CD4-positive, alpha-beta memory T cell (primary cell): ENCODE data around the gene USH1G. TPM values are rescaled to one million over a fixed set of nuclear protein-coding genes. Genes with fewer than 3 reads are reported as not detected.

Experiments used
- CTCF ChIA-PET: fragments of 350-600 bp; sonication (Branson Sonifier 250); formaldehyde crosslinking; loops from one replicate; lab custom pipeline; 2021; ENCODE audit warnings: inconsistent platforms; ENCODE audit not compliant: partially characterized antibody; lab: Charles Lee
- POLR2A ChIA-PET: fragments of 350-600 bp; sonication (Branson Sonifier 250); formaldehyde crosslinking; loops from one replicate; lab custom pipeline; 2021; ENCODE audit not compliant: partially characterized antibody; lab: Charles Lee
- DNase-seq, 5 donors: peaks; one replicate each; pipeline versions ENCODE4 v3.0.0 to v3.0.0-alpha.2; 2020 to 2022; ENCODE audit warnings: mixed read lengths in 1 of 5
- H3K27ac ChIP-seq: one replicate; pipeline ENCODE4 v1.7.0; 2013; ENCODE audit warnings: low read depth, low read length
- H3K27me3 ChIP-seq: 2 replicates; pipeline ENCODE4 v1.7.0; 2013; ENCODE audit warnings: mild to moderate bottlenecking, low read length, moderate library complexity; ENCODE audit not compliant: insufficient read depth
- H3K36me3 ChIP-seq: 2 replicates; pipeline ENCODE4 v1.7.0; 2013; ENCODE audit warnings: mild to moderate bottlenecking, low read length, moderate library complexity; ENCODE audit not compliant: insufficient read depth
- H3K4me1 ChIP-seq: 2 replicates; pipeline ENCODE4 v1.7.0; 2013; ENCODE audit warnings: mild to moderate bottlenecking, low read length, moderate library complexity; ENCODE audit not compliant: insufficient read depth
- H3K4me3 ChIP-seq, 2 donors: one replicate each; pipeline ENCODE4 v1.7.0; 2013; ENCODE audit warnings: low read length in 2 of 2, mild to moderate bottlenecking in 1 of 2
- H3K9me3 ChIP-seq, 2 donors: one replicate each; pipeline ENCODE4 v1.7.0; 2013; ENCODE audit warnings: low read length in 2 of 2, control low read depth in 1 of 2; ENCODE audit not compliant: control insufficient read depth in 1 of 2
- H3K27ac Mint-ChIP-seq, 7 donors: one replicate each; pipeline ENCODE4 v1.8.0; 2020 to 2021; ENCODE audit warnings: mixed read lengths in 7 of 7, mild to moderate bottlenecking in 6 of 7, inconsistent platforms in 3 of 7, moderate library complexity in 3 of 7
- H3K27me3 Mint-ChIP-seq, 2 donors: one replicate each; pipeline ENCODE4 v1.8.0; 2020 to 2021; ENCODE audit warnings: mixed read lengths in 2 of 2
- H3K36me3 Mint-ChIP-seq, 2 donors: one replicate each; pipeline ENCODE4 v1.8.0; 2020 to 2021; ENCODE audit warnings: mixed read lengths in 2 of 2, inconsistent platforms in 1 of 2, mild to moderate bottlenecking in 1 of 2
- H3K4me1 Mint-ChIP-seq, 4 donors: one replicate each; pipeline ENCODE4 v1.8.0; 2020 to 2021; ENCODE audit warnings: mixed read lengths in 4 of 4, mild to moderate bottlenecking in 1 of 4
- H3K4me3 Mint-ChIP-seq, 8 donors: one replicate each; pipeline ENCODE4 v1.8.0; 2020 to 2021; ENCODE audit warnings: mixed read lengths in 8 of 8, mild to moderate bottlenecking in 7 of 8, moderate library complexity in 6 of 8, inconsistent platforms in 3 of 8
- H3K9me3 Mint-ChIP-seq, 8 donors: one replicate each; pipeline ENCODE4 v1.8.0; 2020 to 2021; ENCODE audit warnings: mixed read lengths in 8 of 8, mild to moderate bottlenecking in 5 of 8, inconsistent platforms in 3 of 8, moderate library complexity in 1 of 8
- intact Hi-C: fragments of 100-400 bp; cut with micrococcal nuclease; formaldehyde crosslinking; loops from one replicate; pipeline ENCODE4 v1.15.1; 2023
- polyA plus RNA-seq, 2 donors: library from polyadenylated mRNA; unstranded; fragments of 300-500 nt; fragmentation: Illumina TruSeq; gene quantifications; one replicate each; pipeline ENCODE4 v1.2.3, GENCODE V29; 2021
- total RNA-seq, 2 experiments: library from RNA; stranded (reverse); gene quantifications; one replicate each; pipeline ENCODE4 v1.2.3, GENCODE V29; 2021

The USH1G gene
- total and polyA plus RNA-seq, 4 experiments from 2014 or later, result not detected

- H3K4me1 Mint-ChIP-seq, result peaks cover 12 to 29% (median 17%) of the 10 kb centered on the region in 4 donors
- peaks cover 0 to 2% (median 0%) of the 10 kb centered on the region in 8 donors for H3K9me3 Mint-ChIP-seq
- Histone ChIP-seq H3K27me3 (no peaks in the 10 kb centered on the region), H3K9me3 (no peaks in the 10 kb centered on the region), H3K4me3 (no peak overlapping the region), H3K4me1 (peaks cover 19% of the 10 kb centered on the region), H3K36me3 (no peaks in the 10 kb centered on the region), H3K27ac (no peak overlapping the region)
- POLR2A ChIA-PET, result no interaction called here
- DNase-seq, result no peak
- intact Hi-C loops, result no loop called here
- no peak overlapping the region for H3K4me3 Mint-ChIP-seq
- peaks cover 0 to 2% of the 10 kb centered on the region in 2 donors for H3K27me3 Mint-ChIP-seq
- peaks cover 0 to 3% of the 10 kb centered on the region in 2 donors for H3K36me3 Mint-ChIP-seq
- CTCF ChIA-PET, result interaction anchor here (0.7 to 3.1 kb wide), 4 partner anchors 8 to 211 kb away, joined by 3 to 12 read pairs (median 6); partner anchors contain the start of gene GRIN2C
- H3K27ac Mint-ChIP-seq, result no peak overlapping the region
Measured at GRCh38 chr17:74868251-74868907, 54.7 kb downstream of the USH1G start.

DNA sequence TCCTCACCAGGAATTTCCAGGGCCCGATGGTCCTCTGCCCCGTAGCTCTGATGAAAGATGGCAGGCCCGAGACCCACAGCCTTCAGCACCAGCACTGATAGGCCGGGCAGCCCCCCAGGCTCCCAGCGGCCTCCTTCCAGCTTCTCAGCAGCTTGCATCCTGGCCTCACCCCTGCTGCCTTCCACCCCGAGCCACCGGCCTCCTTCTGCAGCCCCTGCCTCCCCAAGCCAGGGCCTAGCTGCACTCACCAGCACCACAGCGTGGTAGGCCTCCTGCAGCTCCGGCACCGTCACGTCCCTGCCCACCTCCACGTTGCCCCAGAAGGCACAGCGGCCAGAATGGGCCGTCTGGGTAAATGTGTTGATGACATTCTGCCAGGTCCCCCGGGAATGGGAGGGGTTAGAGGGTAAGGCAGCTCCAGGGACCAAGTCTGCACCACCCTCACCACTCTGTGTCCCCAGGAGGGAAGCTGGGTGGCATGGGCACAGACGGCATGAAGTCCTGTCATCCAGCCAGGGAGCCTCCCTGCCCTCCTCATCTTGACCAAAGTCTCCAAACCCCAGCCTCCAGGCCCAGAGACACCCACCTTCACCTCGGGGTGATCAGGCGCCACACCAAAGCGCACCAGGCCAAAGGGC, 56.7 kb downstream of the USH1G start:
- no peak for DNase-seq
- H3K4me1 Mint-ChIP-seq, result peaks cover 10 to 17% (median 12%) of the 10 kb centered on the region in 4 donors
- POLR2A ChIA-PET, result interaction anchor here (0.8 to 2.5 kb wide), 2 partner anchors 119 to 121 kb away, joined by 3 to 10 read pairs; no protein-coding TSS in a partner anchor
- Histone ChIP-seq H3K27me3 (no peaks in the 10 kb centered on the region), H3K4me1 (peaks cover 13% of the 10 kb centered on the region), H3K4me3 (no peak overlapping the region), H3K9me3 (no peaks in the 10 kb centered on the region), H3K27ac (no peak overlapping the region), H3K36me3 (no peaks in the 10 kb centered on the region)
- no peak overlapping the region for H3K27ac Mint-ChIP-seq
- intact Hi-C loops, result no loop called here
- no peaks in the 10 kb centered on the region for H3K9me3 Mint-ChIP-seq
- H3K4me3 Mint-ChIP-seq, result no peak overlapping the region
- H3K36me3 Mint-ChIP-seq, result peaks cover 0 to 3% of the 10 kb centered on the region in 2 donors
- H3K27me3 Mint-ChIP-seq, result peaks cover 0 to 4% of the 10 kb centered on the region in 2 donors
- CTCF ChIA-PET, result interaction anchor here (0.6 to 7.4 kb wide), 9 partner anchors 9 to 508 kb away, joined by 3 to 127 read pairs (median 10); no protein-coding TSS in a partner anchor

Other genes starting within 250 kb of the USH1G start
- under 1 TPM in 1 of 2 experiments, not detected in 1; 0.23 TPM for gene CD300LF, start 210.3 kb downstream of the USH1G start, total RNA-seq
- not detected for gene CD300LF, start 210.3 kb downstream of the USH1G start, polyA plus RNA-seq
- gene RAB37, start 186.0 kb downstream of the USH1G start, total RNA-seq, result 10 to 100 TPM; 23.2 to 25.9 TPM
- gene RAB37, start 186.0 kb downstream of the USH1G start, polyA plus RNA-seq, result 10 to 100 TPM; 47.8 to 52.3 TPM
- gene NHERF1, start 174.6 kb downstream of the USH1G start, total RNA-seq, result 100 to 1,000 TPM; 202 to 209 TPM
- gene NHERF1, start 174.6 kb downstream of the USH1G start, polyA plus RNA-seq, result 100 to 1,000 TPM; 324 to 448 TPM
- gene NAT9, start 146.9 kb downstream of the USH1G start, total RNA-seq, result 10 to 100 TPM; 60.0 to 70.3 TPM
- 10 to 100 TPM; 11.9 to 19.1 TPM for gene NAT9, start 146.9 kb downstream of the USH1G start, polyA plus RNA-seq
- gene GRIN2C, start 63.4 kb downstream of the USH1G start, total RNA-seq, result under 1 TPM in 1 of 2 experiments, not detected in 1; 0.09 TPM
- not detected for gene GRIN2C, start 63.4 kb downstream of the USH1G start, polyA plus RNA-seq
- 10 to 100 TPM; 16.6 to 21.8 TPM for gene FDXR, start 50.3 kb downstream of the USH1G start, total RNA-seq
- gene FDXR, start 50.3 kb downstream of the USH1G start, polyA plus RNA-seq, result 1 to 10 TPM; 2.7 to 4.6 TPM
- gene FADS6, start 29.6 kb downstream of the USH1G start, total RNA-seq, result not detected
- gene FADS6, start 29.6 kb downstream of the USH1G start, polyA plus RNA-seq, result not detected
- gene OTOP2, start 1.0 kb upstream of the USH1G start, total RNA-seq, result not detected
- not detected for gene OTOP2, start 1.0 kb upstream of the USH1G start, polyA plus RNA-seq
- not detected for gene OTOP3, start 12.6 kb upstream of the USH1G start, total RNA-seq
- not detected for gene OTOP3, start 12.6 kb upstream of the USH1G start, polyA plus RNA-seq
- 10 to 100 TPM; 17.5 to 19.5 TPM for gene HID1, start 49.5 kb upstream of the USH1G start, total RNA-seq
- 1 to 10 TPM; 3.0 to 5.1 TPM for gene HID1, start 49.5 kb upstream of the USH1G start, polyA plus RNA-seq
- gene CDR2L, start 64.4 kb upstream of the USH1G start, total RNA-seq, result under 1 TPM; 0.08 to 0.20 TPM
- not detected for gene CDR2L, start 64.4 kb upstream of the USH1G start, polyA plus RNA-seq
- 10 to 100 TPM; 22.6 to 26.7 TPM for gene MRPL58, start 89.4 kb upstream of the USH1G start, total RNA-seq
- 10 to 100 TPM; 56.5 to 62.2 TPM for gene MRPL58, start 89.4 kb upstream of the USH1G start, polyA plus RNA-seq
- 100 to 1,000 TPM; 167 to 171 TPM for gene ATP5PD, start 123.7 kb upstream of the USH1G start, total RNA-seq
- gene ATP5PD, start 123.7 kb upstream of the USH1G start, polyA plus RNA-seq, result 100 to 1,000 TPM; 428 to 552 TPM
- gene KCTD2, start 124.0 kb upstream of the USH1G start, total RNA-seq, result 10 to 100 TPM; 31.1 to 31.7 TPM
- 10 to 100 TPM in 1 of 2 donors, 1 to 10 TPM in 1; 2.3 to 11.6 TPM for gene KCTD2, start 124.0 kb upstream of the USH1G start, polyA plus RNA-seq
- gene SLC16A5, start 164.7 kb upstream of the USH1G start, total RNA-seq, result 10 to 100 TPM; 12.5 to 13.9 TPM
- gene SLC16A5, start 164.7 kb upstream of the USH1G start, polyA plus RNA-seq, result 1 to 10 TPM; 2.9 to 3.7 TPM
- 10 to 100 TPM; 20.0 to 21.9 TPM for gene ARMC7, start 186.7 kb upstream of the USH1G start, total RNA-seq
- gene ARMC7, start 186.7 kb upstream of the USH1G start, polyA plus RNA-seq, result 1 to 10 TPM; 1.3 to 3.5 TPM
- gene NT5C, start 208.5 kb upstream of the USH1G start, total RNA-seq, result 10 to 100 TPM; 40.1 to 46.6 TPM
- 10 to 100 TPM; 22.4 to 32.6 TPM for gene NT5C, start 208.5 kb upstream of the USH1G start, polyA plus RNA-seq
- 10 to 100 TPM; 37.8 to 38.9 TPM for gene JPT1, start 231.3 kb upstream of the USH1G start, total RNA-seq
- gene JPT1, start 231.3 kb upstream of the USH1G start, polyA plus RNA-seq, result 100 to 1,000 TPM; 105 to 130 TPM